Posterior cingulate gyrus (tissue), 11 donors: ENCODE measurements around the gene COPB2.
"Not testable (repeated sequence)": the region's sequence is repeated elsewhere in the genome, so short reads cannot be mapped to it uniquely, and the experiment has no call there.

Experiments used
- DNase-seq, 10 donors: peaks; one replicate each; pipeline versions ENCODE4 v3.0.0 to v3.0.0-alpha.2; 2020 to 2021; ENCODE audit warnings: mixed read lengths in 3 of 10
- intact Hi-C: fragments of 100-400 bp; cut with DNase I; formaldehyde crosslinking; loops from one replicate; pipeline ENCODE4 v1.15.1; 2023

COPB2 gene

DNA sequence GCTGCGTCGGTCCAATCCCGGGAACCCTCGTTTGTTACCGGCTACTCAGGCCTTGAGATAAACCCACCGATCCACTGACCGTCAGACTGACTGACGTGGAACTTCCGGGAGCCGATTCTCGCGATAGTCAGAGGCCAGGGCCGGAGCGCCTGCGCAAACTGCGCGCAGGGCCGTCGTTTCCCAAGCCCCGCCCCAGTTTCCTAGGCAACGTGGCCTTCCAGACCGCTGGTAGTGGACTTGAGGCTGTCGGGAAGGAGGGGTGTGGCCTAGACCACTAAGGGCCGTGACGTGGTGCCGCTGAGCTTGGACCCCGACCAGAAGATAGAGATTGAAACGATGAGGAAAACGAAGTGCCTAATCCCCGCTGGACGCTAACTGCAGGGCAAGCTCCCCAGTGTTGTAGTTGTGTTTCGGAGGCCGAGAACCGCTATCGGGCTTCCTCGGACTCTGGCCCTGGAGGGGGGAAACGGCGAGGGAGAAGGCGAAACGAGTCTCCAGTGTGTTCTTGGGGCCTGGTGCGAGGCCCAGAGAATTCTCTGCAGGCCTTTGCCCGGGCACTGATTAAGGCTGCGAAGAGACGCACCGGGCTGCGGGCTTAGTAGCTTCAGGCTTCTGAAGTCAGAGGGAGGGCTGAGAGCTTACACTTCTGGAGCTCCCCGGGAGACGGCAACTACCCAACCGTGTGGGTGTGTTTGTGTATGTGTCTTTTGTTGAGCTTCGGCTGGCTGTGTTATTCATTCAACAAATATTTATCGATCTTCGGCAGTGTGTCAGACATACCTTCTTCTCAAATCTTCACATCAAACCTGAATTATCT lies at the start of gene COPB2:
Gene COPB2, minus strand, starts transcription at position 96 of the 817 bp plus-strand sequence. CDS start 97 bp downstream, outside the sequence.
- DNase-seq: peak; percentile 98 to 100 (median 99)
- intact Hi-C loops: no loop called here

- DNase-seq: no peak
Measured at GRCh38 chr3:139434764-139435307, 45.4 kb upstream of the COPB2 start.

DNA sequence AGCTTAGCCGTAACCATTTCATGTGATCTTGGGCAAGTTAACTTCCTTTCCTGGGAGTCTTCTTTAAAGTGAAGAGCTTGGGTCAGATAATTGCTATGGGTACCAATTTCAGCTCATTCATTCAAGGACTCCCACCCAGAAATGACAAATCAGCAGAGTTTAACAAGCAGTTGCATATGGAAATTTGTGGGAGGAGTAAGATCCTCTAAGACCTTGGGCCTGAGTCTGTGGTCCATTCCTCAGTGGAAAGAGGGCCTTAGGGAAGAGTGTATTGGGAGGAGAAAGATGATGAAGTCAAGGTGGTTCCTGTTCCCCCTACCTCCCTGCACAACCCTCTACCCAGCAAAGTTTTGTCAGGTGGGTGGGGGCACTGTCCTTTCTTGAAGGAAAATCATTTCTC lies 44.8 kb upstream of the COPB2 start:
- intact Hi-C loops: no loop called here
- no peak for DNase-seq

More at GRCh38 chr3:139434764-139435307, 45.4 kb upstream of the COPB2 start:
- intact Hi-C loops: no loop called here

GRCh38 chr3:139433089-139433488 lies 43.6 kb upstream of the COPB2 start:
- no peak for DNase-seq
- intact Hi-C loops: no loop called here

DNA sequence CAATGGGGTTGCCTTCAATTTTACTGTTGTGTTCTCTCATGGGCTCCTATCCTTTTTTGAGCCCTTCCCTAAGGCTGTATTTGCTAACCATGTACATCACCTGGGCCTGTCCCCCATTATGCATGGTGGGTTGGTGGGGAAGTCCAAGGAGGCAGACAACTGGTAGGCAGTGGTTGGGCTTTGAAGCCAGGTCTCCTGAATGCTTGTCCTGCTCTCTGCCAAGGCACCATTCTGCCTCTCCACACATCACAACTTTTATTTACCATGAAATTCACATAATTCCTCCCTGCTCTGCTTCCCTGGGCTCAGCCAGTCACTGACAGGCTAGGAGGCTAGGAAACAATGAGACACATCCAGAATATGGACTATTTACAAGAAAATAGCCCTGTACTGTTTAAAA lies 41.0 kb upstream of the COPB2 start:
- intact Hi-C loops: no loop called here
- DNase-seq: no peak

DNA sequence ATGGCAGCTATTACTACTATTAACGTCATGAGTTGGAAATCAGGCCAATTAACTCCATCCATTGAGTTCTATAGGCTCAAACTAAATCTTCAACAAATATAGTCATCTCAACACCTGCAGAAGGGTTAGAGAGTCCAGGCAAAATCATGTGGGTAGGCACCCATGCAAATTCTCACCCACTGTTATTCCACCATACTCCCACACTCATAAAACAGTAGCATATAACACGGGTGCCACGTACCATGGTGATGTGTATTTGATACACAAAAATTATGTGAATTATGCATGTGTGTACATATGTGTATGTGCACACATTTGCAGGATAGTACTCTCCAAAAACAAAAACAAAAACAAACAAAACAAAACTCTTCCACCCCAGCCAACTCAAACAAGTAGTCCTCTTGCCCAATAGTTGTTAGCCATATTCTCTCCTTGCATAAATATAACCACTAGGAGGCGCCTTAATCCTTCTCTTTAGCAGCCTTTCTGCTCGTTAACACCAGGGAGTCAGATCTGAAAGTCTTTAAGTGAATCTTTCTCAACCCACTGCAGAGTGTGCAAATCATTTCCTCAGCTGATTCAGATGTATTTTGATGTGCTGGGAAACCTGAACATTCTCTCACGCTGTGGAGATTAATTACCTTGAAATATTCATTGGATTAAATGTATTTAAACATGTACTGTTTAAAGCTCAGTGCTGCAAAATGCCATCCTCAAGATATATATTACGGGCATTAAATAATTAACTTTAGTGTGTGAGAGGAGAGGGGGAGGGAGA lies 38.0 kb upstream of the COPB2 start:
- intact Hi-C loops: loop anchor here (1.0 to 10.0 kb wide), 4 partner anchors 134 to 1437 kb away; no protein-coding TSS in a partner anchor
- no peak for DNase-seq

DNA sequence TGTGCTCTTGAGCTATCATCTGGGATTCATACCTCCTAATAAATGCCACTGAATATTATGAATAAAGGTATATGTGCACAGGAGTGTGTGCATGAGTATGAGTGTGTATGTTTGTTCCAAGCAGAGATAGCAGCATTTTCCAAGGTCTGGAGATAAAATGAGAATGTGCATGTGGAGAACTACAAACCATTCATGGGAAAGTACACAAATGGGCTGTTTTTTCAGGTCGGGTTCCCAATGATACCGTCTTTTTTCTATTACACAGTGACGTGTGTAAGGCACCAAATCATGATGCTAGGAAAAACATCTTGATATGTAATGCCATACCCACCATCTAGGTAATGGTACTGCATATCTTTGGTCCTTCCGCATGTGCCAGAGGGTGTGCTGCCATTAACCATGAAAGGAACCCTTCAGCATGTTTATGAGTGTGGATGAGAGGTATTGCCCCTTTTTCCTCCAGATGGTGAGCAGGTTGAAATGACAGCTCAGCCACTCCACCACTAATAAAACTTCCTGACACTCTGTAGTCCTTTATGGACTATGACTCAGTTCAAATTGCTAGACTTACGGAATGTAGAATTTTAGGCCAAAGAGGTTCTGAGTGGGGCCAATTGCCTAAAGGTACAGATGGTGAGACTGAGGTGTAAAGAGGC lies 36.4 kb upstream of the COPB2 start:
- no peak for DNase-seq
- intact Hi-C loops: loop anchor here (5.0 to 10.0 kb wide), 3 partner anchors 506 to 1439 kb away; no protein-coding TSS in a partner anchor

GRCh38 chr3:139423232-139423631 lies 33.8 kb upstream of the COPB2 start:
- intact Hi-C loops: loop anchor here (10.0 kb wide), 2 partner anchors 1312 to 1442 kb away; no protein-coding TSS in a partner anchor
- no peak for DNase-seq

DNA sequence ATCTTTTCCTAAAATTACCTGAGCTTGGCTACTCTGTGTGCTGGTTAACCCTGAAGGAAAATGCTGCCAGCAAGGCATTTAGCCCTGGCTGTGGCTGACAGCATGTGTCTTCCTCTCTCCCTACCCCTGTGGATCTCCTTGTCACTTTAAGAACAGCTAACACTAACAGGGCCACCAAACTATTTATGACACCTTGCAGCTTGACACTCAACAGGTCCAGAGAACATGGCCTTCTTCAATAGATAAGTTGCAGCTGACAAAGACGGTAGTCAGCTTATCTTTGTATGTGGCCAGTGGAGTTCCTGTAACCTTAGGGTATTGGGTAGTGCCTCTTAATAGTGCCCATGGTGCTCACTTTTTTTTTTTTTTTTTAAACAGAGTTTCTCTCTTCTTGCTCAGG lies 32.0 kb upstream of the COPB2 start:
- DNase-seq: no peak
- intact Hi-C loops: loop anchor here (10.0 kb wide), 2 partner anchors 1313 to 1443 kb away; no protein-coding TSS in a partner anchor

GRCh38 chr3:139421040-139421439 lies 31.6 kb upstream of the COPB2 start:
- intact Hi-C loops: loop anchor here (10.0 kb wide), 2 partner anchors 1314 to 1444 kb away; no protein-coding TSS in a partner anchor

DNA sequence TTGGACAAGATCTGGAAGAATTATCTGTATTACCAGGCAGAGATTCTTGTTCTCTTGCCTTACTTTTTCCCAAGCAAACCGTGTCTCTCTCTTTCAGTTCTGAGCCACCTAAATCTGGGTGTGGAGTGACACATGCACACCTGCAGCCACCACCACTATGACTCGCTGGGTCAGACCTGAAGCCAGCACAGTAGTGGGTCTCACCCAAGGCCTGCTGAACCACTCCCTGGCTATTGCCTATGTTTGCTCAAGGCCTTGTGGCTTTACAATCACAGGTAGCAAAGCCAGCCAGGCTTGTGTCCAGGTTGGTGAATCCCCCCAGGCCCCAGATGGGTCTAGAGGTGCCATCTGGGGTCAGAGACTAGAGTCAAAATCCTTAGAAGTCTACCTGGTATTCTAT lies 28.7 kb upstream of the COPB2 start:
- intact Hi-C loops: no loop called here
- no peak for DNase-seq

More at GRCh38 chr3:139421040-139421439, 31.6 kb upstream of the COPB2 start:
- DNase-seq: no peak

DNA sequence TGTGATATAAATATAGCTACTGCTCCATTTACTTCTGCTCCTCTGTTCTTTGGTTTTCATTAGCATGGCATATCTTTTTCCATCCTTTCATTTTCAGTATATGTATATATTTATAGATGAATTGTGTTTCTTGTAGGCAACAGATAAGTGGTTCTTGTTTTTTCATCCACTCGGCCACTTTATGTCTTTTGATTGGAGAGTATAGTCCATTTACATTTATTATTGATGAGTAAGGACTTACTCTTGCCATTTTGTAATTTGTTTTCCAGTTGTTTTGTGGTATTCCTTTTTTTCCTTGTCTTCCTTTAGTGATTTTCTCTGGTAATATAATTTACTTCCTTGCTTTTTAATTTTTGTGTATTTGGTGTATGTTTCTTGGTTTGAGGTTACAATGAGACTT lies 26.8 kb upstream of the COPB2 start:
- no peak for DNase-seq
- intact Hi-C loops: no loop called here

DNA sequence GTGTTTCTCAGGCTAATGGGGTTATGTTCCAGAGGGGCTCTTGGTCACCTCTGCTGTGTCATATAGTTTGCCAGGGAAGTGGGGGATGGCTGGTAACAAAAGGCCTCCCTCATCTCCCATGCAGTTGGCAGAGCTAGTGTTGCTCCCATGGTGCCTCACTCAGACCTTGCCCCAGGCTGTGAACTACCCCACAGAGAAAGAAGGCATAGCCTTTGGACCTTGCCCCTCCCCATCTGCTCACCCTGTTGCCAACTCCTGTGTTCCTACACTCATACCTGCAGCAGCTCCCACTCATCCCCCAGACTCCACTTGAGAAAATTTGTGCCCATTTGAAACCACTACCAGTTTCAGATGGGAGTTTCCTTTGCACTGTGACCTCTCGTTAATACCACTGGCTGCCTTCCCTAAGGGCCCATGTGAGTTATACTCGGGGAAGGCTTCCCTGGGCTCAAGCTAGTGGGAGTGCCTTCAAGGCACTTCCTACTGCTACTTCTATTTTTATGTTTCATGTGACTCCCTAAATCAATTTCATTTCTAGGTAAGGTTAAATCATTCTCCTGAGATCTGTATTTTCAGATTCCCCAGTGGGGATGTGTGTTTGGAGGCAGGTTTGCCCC lies 25.3 kb upstream of the COPB2 start:
- intact Hi-C loops: no loop called here
- no peak for DNase-seq

GRCh38 chr3:139412891-139413290 lies 23.4 kb upstream of the COPB2 start:
- intact Hi-C loops, DNase-seq: not testable (repeated sequence)

GRCh38 chr3:139401155-139401554 lies 11.7 kb upstream of the COPB2 start:
- intact Hi-C loops, DNase-seq: not testable (repeated sequence)

- no peak for DNase-seq
- intact Hi-C loops: no loop called here
Measured at GRCh38 chr3:139396707-139397106, 7.3 kb upstream of the COPB2 start.

GRCh38 chr3:139394116-139394515 lies 4.7 kb upstream of the COPB2 start:
- intact Hi-C loops: no loop called here
- DNase-seq: no peak

DNA sequence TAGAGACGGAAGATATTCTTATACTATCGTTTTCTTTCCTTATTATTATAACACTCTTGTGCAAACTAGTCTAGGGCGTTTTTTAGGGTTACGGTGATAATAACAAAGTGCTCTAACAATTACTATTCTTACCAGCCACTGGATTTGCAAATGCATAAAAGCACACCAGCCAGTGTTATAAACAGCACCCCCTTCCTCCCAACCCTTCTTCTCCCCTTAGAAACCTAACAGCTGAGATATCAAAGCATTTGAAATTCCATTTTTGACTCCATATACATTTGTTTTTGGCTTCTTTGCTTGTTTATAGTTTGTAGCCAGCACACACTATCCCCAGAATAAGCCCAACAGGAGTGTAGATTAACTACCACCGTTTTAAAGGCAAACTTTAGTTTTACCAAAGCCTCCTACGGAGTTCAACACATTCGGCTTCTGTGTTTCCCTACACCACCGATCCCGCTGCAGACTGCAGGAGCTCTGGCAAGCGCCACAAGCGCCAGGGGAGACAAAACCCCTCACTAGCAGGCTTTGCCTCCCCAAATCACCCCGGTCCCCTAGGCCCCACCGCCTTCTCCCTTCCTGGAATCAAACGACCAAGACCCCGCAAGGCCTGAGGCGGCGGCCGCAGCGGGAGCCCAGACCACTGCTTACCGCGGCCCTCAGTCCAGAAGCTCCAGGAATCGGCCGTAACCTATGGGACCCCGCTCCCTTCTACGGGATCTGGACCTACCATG lies 461 bp downstream of the COPB2 start:
- intact Hi-C loops: no loop called here
- peak in 3 of 10 donors; percentile 7 to 26 (median 16) for DNase-seq

DNA sequence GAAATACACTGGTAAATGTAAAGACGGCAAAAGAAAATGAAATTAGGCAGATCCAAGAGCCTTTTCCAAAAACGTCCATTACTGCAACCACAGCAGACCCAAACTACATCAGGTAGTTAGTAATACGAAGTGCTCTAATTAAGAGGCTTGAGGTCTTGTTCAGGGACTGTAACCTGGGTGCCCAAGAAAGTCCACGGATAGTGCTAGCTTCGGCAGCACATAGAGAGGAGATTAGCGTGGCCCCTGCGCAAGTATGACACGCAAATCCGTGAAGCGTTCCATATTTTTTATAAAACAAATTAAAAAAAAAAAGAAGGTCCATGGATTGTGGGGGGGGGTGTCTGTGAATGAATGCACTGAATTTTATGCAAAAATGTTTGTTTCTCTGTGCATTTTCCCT lies 1.4 kb downstream of the COPB2 start:
- DNase-seq: no peak
- intact Hi-C loops: no loop called here
